Liver (tissue), 3 donors: ENCODE results near the gene GALNT17.

Source experiments
- ATF3 ChIP-seq: IDR thresholded peaks from 2 replicates; pipeline ENCODE4 v1.6.1; 2016; ENCODE audit warnings: antibody characterized with exemption
- CTCF ChIP-seq: fragments of 150-350 bp; IDR thresholded peaks from 2 replicates; pipeline ENCODE4 v1.5.1; 2017; ENCODE audit warnings: improper control_type of control experiment, low read depth, low read length; ENCODE audit not compliant: missing input control
- FOXA1 ChIP-seq: IDR thresholded peaks from 2 replicates; pipeline ENCODE4 v1.6.1; 2016; ENCODE audit warnings: antibody characterized with exemption
- MAX ChIP-seq: IDR thresholded peaks from 2 replicates; pipeline ENCODE4 v1.6.1; 2016; ENCODE audit warnings: antibody characterized with exemption
- SP1 ChIP-seq: IDR thresholded peaks from 2 replicates; pipeline ENCODE4 v1.6.1; 2018; ENCODE audit warnings: antibody characterized with exemption, mild to moderate bottlenecking
- TAF1 ChIP-seq: conservative IDR thresholded peaks from 2 replicates; pipeline ENCODE4 v1.6.1; 2016; ENCODE audit warnings: antibody characterized with exemption, mild to moderate bottlenecking
- ZBTB33 ChIP-seq: IDR thresholded peaks from 2 replicates; pipeline ENCODE4 v1.6.1; 2016; ENCODE audit warnings: antibody characterized with exemption
- donor health status: healthy.
- donor health status: healthy.

- TF ChIP-seq CTCF (no peak), ZBTB33 (no peak), MAX (no peak), SP1 (no peak), ATF3 (no peak), FOXA1 (no peak), TAF1 (no peak)
Measured at GRCh38 chr7:71553306-71553705, 421.4 kb downstream of the GALNT17 start.
